CD4-positive, alpha-beta T cell treated with Interleukin-17A for 4 hours (primary cell): ENCODE results near the gene NUDT14.

Source experiments
- DNase-seq: peaks from one replicate; pipeline ENCODE4 v3.0.0-alpha.2; 2020; ENCODE audit warnings: mixed read lengths

The NUDT14 gene

DNA sequence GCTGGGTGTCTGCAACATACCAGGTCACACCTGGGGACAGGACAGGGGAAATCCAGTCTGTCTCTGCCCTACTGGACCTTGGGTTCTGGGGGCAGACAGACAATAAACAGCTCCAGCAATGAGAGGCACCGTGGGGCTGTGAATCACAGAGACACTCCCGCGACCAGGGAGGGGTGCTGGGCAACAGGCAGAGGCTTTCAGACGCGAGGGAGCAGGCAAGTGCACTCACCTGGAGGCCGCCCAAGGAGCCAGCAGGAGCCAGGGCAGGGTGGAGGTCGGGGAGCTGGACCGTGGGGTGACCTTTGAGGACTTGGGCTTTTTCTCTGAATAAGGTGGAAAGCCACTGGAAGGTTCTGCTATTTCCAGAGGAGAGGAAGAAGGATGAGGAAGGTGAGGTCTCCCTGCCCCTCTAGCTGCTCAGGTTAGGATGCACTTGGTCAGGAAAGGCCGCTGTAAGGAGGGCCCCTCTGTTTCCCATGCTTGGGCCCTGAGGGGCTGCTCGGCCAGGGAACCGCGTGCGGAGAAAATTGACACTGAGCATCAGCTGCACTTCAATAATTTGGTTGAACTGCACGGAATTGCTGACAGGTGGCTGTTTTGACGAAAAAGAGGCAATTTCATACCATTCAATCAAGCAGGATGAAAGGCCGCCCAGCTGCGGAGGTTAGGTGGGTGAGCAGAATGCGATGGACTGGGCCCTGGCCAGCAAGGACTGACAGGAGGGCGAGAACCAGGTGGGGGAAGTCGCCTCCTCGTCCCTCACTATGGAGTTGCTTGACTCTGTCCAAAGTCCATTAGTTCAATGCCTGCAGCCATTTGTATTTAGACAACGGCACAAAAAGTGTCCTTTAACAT lies 54.8 kb downstream of the NUDT14 start:
- no peak for DNase-seq

- DNase-seq = no peak
These were observed 56.3 kb downstream of the NUDT14 start for GRCh38 chr14:105124823-105125222.

DNA sequence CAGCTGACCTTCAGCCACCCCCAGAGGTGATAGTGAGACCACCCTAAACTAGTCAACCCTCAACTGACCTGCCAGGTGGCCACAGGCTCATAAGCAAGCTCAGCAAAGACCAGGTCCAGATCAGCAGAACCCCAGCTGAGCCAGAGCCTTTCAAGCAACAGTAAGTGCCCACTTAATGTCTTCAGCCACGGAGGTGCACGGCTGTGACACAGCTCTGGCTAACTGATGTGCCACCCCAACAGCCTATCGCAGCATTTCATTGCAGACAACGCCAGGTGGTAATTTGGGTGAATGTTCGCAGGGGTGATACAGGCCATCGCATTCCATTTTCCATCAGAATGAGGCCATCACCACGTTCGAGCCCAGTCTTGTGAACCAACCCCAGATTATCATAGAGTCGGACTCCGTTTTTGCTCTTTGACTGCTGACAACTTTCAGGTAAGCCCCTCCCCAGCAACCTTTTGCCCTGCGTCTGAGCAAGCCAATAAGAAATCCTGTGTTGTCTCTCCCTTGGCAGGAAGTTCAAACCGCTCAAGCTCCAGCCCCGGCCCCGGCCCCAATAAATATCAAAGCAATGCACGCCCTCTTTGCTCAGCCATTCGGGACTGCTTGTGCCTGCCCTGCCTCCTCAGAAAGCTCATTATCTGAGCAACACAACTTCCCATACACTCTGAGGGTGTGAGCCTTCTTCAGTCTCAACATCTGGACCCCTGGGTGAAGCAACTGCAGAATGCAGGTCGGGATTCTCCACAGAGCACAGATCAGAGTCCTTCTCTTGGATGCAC lies 56.9 kb downstream of the NUDT14 start:
- DNase-seq = no peak

GRCh38 chr14:105123064-105123665 lies 57.9 kb downstream of the NUDT14 start:
- DNase-seq = no peak
